M059J (cell line): ENCODE measurements around the gene APLF. TPM values are rescaled to one million over a fixed set of nuclear protein-coding genes. Genes with fewer than 3 reads are reported as not detected.

ENCODE experiments used
- total RNA-seq: library from RNA; depleted of rRNA; stranded (reverse); fragments of >200 nt; shearing (Covaris generic); gene quantifications from 2 replicates; pipeline ENCODE4 v1.2.3, GENCODE V29; 2014; rRNA removed

The APLF gene
- total RNA-seq, 1 experiment from 2014 or later, result 2.6 TPM

Other genes starting within 250 kb of the APLF start
- 25.8 and 30.8 TPM in 2 replicates for gene PPP3R1, start 215.1 kb upstream of the APLF start, total RNA-seq
- gene CNRIP1, start 147.6 kb upstream of the APLF start, total RNA-seq, result 22.6 and 27.2 TPM in 2 replicates
- gene PLEK, start 102.3 kb upstream of the APLF start, total RNA-seq, result 0.25 TPM in 1 of 2 replicates, not detected in the other
- 0.91 and 1.5 TPM in 2 replicates for gene FBXO48, start 291 bp upstream of the APLF start, total RNA-seq
- gene PROKR1, start 176.0 kb downstream of the APLF start, total RNA-seq, result 0.17 TPM in 1 of 2 replicates, not detected in the other